ENCODE data around the gene MRPL54.

DNA sequence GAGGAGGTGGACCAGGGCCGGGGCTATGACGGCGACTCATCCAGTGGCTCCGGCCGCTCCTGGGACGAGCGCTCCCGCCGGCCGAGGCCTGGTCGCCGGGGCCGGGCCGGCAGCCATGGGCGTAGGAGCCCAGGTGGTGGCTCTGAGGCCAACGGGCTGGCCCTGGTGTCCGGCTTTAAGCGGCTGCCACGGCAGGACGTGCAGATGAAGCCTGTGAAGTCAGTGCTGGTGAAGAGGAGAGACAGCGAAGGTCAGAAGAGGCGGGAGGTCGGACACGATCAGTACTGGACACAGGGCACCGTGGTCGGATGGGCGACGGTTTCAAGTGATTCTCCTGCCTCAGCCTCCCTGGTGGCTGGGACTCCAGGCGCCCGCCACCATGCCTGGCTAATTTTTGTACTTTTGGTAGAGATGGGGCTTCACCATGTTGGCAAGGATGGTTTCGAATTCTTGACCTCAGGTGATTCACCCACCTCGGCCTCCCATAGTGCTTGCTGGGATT is 32.0 kb upstream of the MRPL54 start:
- TF ChIP-seq, protein P1, sequence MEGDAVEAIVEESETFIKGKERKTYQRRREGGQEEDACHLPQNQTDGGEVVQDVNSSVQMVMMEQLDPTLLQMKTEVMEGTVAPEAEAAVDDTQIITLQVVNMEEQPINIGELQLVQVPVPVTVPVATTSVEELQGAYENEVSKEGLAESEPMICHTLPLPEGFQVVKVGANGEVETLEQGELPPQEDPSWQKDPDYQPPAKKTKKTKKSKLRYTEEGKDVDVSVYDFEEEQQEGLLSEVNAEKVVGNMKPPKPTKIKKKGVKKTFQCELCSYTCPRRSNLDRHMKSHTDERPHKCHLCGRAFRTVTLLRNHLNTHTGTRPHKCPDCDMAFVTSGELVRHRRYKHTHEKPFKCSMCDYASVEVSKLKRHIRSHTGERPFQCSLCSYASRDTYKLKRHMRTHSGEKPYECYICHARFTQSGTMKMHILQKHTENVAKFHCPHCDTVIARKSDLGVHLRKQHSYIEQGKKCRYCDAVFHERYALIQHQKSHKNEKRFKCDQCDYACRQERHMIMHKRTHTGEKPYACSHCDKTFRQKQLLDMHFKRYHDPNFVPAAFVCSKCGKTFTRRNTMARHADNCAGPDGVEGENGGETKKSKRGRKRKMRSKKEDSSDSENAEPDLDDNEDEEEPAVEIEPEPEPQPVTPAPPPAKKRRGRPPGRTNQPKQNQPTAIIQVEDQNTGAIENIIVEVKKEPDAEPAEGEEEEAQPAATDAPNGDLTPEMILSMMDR (IDR thresholded peaks at IDR 0.05), result no peak
- no peak for TF ChIP-seq POLR2A (IDR thresholded peaks at IDR 0.05)
- TF ChIP-seq POLR2AphosphoS5 (IDR thresholded peaks at IDR 0.05), result no peak
